AG04450 (cell line): ENCODE measurements around the gene CD82. TPM values are rescaled to one million over a fixed set of nuclear protein-coding genes. Genes with fewer than 3 reads are reported as not detected.

Source experiments
- CTCF ChIA-PET: fragments of 300-600, 350-600 bp; formaldehyde crosslinking; extraction: SDS; loops from one replicate; lab custom pipeline; 2022; ENCODE audit warnings: antibody characterized with exemption, inconsistent platforms; lab: Charles Lee
- POLR2A ChIA-PET: fragments of 350-600 bp; formaldehyde crosslinking; extraction: SDS; loops from one replicate; lab custom pipeline; 2021; ENCODE audit warnings: antibody characterized with exemption, inconsistent platforms; lab: Yijun Ruan, JAX
- DNase-seq: peaks from one replicate; pipeline ENCODE4 v3.0.0-alpha.2; 2011; ENCODE audit warnings: low read depth, low spot score
- H3K27ac ChIP-seq: one replicate; pipeline ENCODE4 v1.5.1; 2012; ENCODE audit warnings: low read depth, low read length, control low read depth
- H3K27me3 ChIP-seq: one replicate; pipeline ENCODE4 v1.6.0; 2012; ENCODE audit warnings: low read length; ENCODE audit not compliant: control insufficient read depth, insufficient read depth
- H3K4me3 ChIP-seq: 2 replicates; pipeline ENCODE4 v1.5.1; 2011; ENCODE audit warnings: mild to moderate bottlenecking, low read depth, low read length, control low read depth
- H3K9me3 ChIP-seq: 2 replicates; pipeline ENCODE4 v1.5.1; 2012; ENCODE audit warnings: low read length; ENCODE audit not compliant: control insufficient read depth, insufficient read depth
- polyA plus RNA-seq: library from polyadenylated mRNA; depleted of rRNA; stranded (reverse); fragments of >200 nt; gene quantifications from 2 replicates; pipeline ENCODE4 v1.2.3, GENCODE V29; 2011
- TF ChIP-seq, protein P1 (sequence below): IDR thresholded peaks from 2 replicates; pipeline ENCODE4 v1.5.1; 2011; ENCODE audit warnings: low read depth, low read length, control low read depth, inconsistent platforms

Gene CD82
- polyA plus RNA-seq, 1 experiment, result 49.3 TPM

DNA sequence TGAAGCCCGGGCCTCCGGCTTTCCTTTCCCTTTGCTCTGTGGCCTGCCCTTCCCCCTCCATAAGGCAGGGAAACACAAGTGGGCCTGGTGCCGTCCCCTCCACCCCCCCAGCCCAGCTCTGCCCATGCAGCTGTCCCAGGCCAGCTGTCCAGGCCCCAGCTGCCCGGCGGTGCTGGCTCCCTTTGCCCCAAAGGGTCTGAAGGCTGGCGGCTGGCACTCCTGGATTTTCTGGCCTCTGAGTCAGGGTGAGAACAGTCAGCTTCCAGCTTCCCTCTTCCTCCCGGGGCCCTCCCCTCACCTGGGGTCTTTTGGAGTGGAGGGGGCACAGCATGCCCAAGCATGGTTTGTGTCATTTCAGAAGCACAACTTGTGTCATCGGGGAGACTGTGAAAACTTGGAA, 27.8 kb downstream of the CD82 start:
- no peak overlapping the region for H3K4me3 ChIP-seq
- ChIA-PET CTCF (interaction anchor here (0.9 to 1.2 kb wide), 3 partner anchors 19 to 1178 kb away, joined by 3 to 4 read pairs (median 3); no protein-coding TSS in a partner anchor), POLR2A (interaction anchor here (1.8 kb wide), 1 partner anchor 19 kb away, joined by 5 read pairs; no protein-coding TSS in a partner anchor)
- no peaks in the 10 kb centered on the region for H3K27me3 ChIP-seq
- no peaks in the 10 kb centered on the region; the same call in 1 of the 2 replicates for H3K9me3 ChIP-seq
- no peak overlapping the region for H3K27ac ChIP-seq
- TF ChIP-seq, protein P1, sequence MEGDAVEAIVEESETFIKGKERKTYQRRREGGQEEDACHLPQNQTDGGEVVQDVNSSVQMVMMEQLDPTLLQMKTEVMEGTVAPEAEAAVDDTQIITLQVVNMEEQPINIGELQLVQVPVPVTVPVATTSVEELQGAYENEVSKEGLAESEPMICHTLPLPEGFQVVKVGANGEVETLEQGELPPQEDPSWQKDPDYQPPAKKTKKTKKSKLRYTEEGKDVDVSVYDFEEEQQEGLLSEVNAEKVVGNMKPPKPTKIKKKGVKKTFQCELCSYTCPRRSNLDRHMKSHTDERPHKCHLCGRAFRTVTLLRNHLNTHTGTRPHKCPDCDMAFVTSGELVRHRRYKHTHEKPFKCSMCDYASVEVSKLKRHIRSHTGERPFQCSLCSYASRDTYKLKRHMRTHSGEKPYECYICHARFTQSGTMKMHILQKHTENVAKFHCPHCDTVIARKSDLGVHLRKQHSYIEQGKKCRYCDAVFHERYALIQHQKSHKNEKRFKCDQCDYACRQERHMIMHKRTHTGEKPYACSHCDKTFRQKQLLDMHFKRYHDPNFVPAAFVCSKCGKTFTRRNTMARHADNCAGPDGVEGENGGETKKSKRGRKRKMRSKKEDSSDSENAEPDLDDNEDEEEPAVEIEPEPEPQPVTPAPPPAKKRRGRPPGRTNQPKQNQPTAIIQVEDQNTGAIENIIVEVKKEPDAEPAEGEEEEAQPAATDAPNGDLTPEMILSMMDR, result no peak
- no peak for DNase-seq

DNA sequence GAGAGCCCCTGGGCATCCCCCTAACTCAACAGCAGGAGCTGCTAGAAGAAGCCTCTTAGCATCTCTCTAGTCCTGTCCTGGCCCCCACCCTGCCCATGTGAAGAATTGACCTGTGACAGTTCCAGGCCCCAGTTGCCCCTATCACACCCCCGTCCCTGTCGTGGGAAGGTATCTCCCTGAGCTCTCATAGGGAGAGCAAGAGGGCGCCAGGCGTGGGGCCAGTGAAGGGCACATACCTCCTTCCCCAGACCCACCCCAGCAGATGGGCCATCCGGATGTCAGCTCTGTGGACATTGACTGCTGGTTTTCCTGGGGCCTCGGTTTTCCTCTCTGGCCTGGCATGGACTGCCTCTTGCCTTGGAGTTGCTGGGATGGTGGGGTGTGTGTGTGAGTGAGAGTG, 29.5 kb downstream of the CD82 start:
- H3K27me3 ChIP-seq, result no peaks in the 10 kb centered on the region
- ChIA-PET POLR2A (interaction anchor here (0.6 to 0.7 kb wide), 2 partner anchors 29 to 291 kb away, joined by 3 read pairs; no protein-coding TSS in a partner anchor), CTCF (interaction anchor here (1.1 to 1.3 kb wide), 2 partner anchors 22 to 317 kb away, joined by 3 read pairs; no protein-coding TSS in a partner anchor)
- no peaks in the 10 kb centered on the region; the same call in 1 of the 2 replicates for H3K9me3 ChIP-seq
- TF ChIP-seq, protein P1, result no peak
- no peak for DNase-seq
- H3K27ac ChIP-seq, result no peak overlapping the region
- H3K4me3 ChIP-seq, result no peak overlapping the region

DNA sequence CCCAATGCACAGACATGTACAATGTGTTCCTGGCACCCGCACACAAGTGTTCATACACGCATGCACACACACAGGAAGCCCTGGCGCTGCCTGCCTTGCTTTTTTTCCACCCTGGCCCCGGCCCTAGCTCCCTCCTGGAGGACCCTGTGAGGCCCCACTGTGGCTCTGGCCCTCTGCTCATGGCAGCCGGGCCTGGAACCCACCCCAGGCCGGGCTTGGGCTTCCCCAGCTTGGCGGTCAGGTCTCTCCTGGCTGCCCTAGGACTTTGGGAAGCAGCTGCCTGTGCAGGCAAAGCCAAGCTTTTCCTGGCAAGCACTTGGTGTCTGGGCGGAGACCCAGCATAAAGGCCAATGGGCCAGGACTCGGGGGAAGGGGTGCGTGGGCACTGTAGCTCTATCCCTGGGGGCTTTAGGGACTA, 30.5 kb downstream of the CD82 start:
- ChIA-PET CTCF (interaction anchor here (0.8 to 1.1 kb wide), 2 partner anchors 21 to 316 kb away, joined by 3 read pairs; no protein-coding TSS in a partner anchor), POLR2A (interaction anchor here (0.6 kb wide), 2 partner anchors 30 to 292 kb away, joined by 3 read pairs; no protein-coding TSS in a partner anchor)
- H3K27me3 ChIP-seq, result no peaks in the 10 kb centered on the region
- H3K9me3 ChIP-seq, result no peaks in the 10 kb centered on the region; the same call in 1 of the 2 replicates
- H3K27ac ChIP-seq, result no peak overlapping the region
- H3K4me3 ChIP-seq, result no peak overlapping the region
- TF ChIP-seq, protein P1, result no peak
- DNase-seq, result no peak

DNA sequence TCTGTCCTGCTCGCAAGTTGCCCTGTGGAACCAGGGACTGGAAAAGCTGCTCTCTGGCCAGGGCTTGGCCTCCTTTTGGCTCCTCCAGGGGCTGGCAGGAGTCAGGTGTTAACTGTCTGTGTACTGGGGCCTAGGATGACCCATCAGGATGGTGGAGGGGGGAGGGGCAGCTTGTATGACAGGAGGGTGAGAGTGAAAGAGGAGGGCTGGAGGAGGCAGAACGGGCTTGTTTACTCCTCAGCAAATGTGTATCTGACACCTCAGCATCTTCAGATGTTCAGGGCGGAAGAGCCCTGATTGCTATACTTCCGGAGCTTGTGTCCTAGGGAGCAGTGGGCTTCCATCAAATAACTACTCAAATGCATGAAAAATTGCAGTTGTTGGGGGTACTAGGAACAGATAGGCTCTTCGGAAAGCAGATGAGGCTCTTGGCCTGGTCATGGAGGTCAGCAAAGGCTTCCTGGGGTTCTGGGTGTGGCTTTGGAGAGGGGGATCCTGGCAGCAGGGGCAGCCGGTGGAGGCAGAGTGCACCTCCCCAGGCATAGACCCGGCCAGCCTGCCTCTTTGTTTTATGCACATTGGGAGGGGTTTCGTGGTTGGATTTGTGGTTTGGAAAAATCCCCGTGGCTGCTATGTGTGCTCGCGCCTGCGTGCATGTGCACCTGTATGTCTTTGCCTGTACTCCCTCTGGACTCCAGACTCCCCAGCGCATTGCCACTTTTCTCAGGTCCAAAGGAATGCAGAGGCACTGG, 31.2 kb downstream of the CD82 start:
- ChIA-PET CTCF (interaction anchor here (0.8 kb wide), 1 partner anchor 20 kb away, joined by 3 read pairs; no protein-coding TSS in a partner anchor), POLR2A (no interaction called here)
- DNase-seq, result no peak
- Histone ChIP-seq H3K27me3 (no peaks in the 10 kb centered on the region), H3K4me3 (no peak overlapping the region), H3K9me3 (no peaks in the 10 kb centered on the region; the same call in 1 of the 2 replicates), H3K27ac (no peak overlapping the region)
- TF ChIP-seq, protein P1, result no peak
